Stimulated activated CD4-positive, alpha-beta T cell treated with anti-CD3 and anti-CD28 coated beads, Interleukin-2, amount 100 ng/mL, for 4 hours (primary cell): Measurements from ENCODE around the gene STARD9.
"Not testable (repeated sequence)": the region's sequence is repeated elsewhere in the genome, so short reads cannot be mapped to it uniquely, and the experiment has no call there.

ENCODE experiments used
- DNase-seq: peaks from one replicate; pipeline ENCODE4 v3.0.0-alpha.2; 2020; ENCODE audit warnings: low read depth

Gene STARD9

DNA sequence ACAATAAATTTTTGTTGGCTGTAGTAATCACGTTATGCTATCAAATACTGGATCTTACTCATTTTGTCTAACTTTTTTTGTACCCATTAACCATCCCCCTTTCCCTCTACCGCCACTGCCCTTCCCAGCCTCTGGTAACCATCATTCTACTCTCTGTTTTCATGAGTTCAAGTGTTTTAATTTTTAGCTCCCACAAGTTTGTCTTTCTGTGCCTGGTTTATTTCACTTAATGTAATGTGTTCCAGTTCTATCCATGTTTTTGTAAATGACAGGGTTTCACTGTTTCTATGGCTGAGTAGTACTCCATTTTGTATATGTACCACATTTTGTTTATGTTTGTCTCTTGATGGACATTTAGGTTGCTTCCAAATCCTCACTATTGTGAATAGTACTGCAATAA lies 52.1 kb downstream of the STARD9 start:
- DNase-seq = no peak

- no peak for DNase-seq
Measured at GRCh38 chr15:42628761-42629160, 53.4 kb downstream of the STARD9 start.

GRCh38 chr15:42632105-42632675 lies 56.8 kb downstream of the STARD9 start:
- DNase-seq = no peak

DNA sequence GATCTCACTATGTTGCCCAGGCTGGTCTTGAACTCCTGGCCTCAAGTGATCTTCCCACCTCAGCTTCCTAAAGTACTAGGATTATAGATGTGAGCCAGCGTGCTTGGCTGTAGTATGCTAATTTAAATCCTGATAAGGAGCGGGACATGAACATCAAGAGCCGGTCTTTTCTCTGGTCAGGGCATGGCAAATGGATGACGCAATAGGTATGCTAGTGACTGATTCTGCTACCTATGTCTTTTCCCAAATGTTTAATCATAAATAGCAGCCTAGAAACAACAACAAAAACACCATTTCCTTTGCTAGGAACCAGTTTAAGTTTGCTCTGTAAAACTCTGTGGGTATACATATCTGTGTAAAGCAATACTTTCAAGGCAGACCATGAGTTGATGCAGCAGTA lies 64.7 kb downstream of the STARD9 start:
- no peak for DNase-seq

GRCh38 chr15:42650208-42651066 lies 75.0 kb downstream of the STARD9 start:
- peak; percentile 26 for DNase-seq

GRCh38 chr15:42665827-42666226 lies 90.4 kb downstream of the STARD9 start:
- DNase-seq = no peak

DNA sequence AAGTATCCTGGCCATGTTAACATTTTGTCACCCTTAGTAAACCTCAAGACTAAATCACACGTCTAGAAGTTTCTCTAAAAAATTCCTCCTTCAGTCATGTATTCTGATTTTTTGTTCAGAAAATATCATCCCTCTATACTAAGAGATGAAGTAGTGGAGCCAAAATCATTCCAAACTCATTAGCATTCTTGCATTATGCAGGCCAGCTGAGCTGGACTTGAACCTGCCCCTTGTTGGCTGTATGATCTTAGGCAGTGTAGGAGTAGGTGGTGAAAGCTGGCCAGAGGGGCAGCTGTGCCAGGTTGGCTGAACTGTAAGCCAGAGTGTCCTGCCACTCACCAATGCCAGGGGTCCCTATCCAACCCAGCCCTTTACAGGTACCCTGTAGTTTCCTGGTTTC lies 92.4 kb downstream of the STARD9 start:
- no peak for DNase-seq

GRCh38 chr15:42670451-42670850 lies 95.0 kb downstream of the STARD9 start:
- no peak for DNase-seq

- DNase-seq = no peak
Measured at GRCh38 chr15:42672444-42672843, 97.0 kb downstream of the STARD9 start.

GRCh38 chr15:42674472-42674871 lies 99.1 kb downstream of the STARD9 start:
- no peak for DNase-seq

DNA sequence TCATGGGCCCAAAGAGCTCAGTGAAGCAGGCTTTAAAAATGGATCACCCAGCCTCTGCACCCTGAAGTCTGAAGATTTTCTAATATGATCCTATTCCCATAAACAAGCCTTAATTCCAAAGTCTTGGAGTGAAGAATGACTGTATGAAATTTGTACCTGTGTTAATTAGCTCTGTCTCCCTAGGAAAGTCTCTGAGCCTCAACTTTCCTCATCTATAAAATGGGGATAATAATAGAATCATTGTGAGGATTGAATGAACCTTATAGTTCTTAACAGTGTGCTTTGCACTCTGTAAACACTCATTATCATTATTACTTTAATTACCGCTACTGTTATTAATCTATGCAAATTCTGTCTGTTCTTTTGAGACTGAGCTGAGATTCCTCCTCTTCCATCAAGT lies 99.6 kb downstream of the STARD9 start:
- DNase-seq = no peak

- DNase-seq = no peak
Measured at GRCh38 chr15:42679285-42680141, 104.1 kb downstream of the STARD9 start.

GRCh38 chr15:42680142-42680482 lies 104.7 kb downstream of the STARD9 start:
- not testable (repeated sequence) for DNase-seq

DNA sequence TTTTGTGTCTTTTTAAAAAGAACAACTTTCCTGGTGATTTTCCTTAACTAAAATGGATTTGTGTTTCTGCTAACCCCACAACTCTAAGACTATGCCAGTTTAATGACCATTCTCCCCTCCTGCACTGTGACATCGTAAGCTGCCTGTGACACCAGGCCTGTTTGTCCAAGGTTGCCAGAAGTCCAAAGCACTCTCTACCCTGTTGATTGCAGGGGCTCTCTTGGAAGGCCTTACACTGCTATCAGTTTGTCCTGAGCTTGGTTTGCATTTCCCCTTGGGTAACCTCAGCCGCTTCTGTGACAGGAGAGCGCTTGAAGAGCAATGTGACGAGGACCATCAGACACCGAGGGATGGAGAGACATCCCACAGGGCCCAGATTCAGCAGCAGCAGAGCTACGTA lies 105.7 kb downstream of the STARD9 start:
- no peak for DNase-seq

GRCh38 chr15:42686281-42686680 lies 110.9 kb downstream of the STARD9 start:
- no peak for DNase-seq

DNA sequence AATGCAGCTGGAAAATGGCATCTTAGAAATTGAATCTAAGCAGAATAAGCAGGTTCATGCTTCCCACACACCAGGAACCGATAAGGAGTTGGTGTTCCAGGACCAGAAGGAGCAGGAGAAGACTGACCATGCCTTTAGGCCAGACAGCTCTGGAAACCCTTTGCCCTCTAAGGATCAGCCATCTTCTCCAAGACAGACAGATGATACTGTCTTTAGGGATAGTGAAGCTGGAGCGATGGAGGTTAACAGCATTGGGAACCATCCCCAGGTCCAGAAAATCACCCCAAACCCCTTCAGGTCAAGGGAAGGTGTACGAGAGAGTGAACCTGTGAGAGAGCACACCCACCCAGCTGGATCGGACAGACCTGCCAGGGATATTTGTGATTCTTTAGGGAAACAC lies 112.3 kb downstream of the STARD9 start:
- DNase-seq = no peak

- no peak for DNase-seq
Measured at GRCh38 chr15:42688301-42688700, 112.9 kb downstream of the STARD9 start.

- DNase-seq = no peak
Measured at GRCh38 chr15:42691308-42691707, 115.9 kb downstream of the STARD9 start.

DNA sequence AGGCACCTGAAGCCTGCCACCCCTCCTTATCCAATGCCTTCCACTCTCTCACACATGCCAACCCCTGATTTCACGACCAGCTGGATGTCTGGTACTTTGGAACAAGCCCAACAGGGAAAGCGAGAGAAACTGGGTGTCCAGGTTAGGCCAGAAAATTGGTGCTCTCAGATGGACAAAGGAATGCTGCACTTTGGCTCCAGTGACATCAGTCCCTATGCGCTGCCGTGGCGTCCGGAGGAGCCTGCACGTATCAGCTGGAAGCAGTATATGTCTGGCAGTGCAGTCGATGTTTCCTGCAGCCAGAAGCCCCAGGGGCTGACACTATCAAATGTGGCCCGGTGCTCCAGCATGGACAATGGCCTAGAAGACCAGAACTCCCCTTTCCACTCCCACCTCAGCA lies 116.4 kb downstream of the STARD9 start:
- DNase-seq = no peak

DNA sequence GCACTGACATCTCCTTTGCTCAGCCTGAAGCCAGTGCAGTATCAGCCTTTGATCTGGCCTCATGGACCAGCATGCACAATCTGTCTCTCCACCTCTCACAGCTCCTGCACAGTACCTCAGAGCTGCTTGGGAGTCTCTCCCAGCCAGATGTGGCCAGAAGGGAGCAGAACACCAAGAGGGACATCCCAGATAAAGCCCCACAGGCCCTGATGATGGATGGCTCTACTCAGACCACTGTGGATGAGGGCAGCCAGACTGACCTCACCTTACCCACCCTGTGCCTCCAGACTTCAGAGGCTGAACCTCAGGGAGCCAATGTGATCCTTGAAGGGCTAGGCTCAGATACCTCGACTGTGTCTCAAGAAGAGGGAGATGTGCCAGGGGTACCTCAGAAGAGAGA lies 117.1 kb downstream of the STARD9 start:
- DNase-seq = no peak

DNA sequence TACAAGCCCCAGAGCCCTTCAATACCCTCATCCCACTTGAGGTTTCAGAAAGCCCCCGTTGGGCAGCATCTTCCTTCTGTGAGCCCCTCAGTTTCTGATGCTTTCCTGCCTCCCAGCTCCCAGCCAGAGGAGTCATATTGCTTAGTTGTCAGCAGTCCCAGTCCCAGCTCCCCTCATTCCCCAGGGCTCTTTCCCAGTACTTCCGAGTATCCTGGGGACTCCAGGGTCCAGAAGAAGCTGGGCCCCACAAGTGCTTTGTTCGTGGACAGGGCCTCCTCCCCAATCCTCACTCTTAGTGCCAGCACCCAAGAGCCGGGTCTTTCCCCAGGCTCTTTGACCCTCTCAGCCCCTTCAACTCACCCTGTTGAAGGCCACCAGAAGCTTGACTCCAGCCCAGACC lies 117.6 kb downstream of the STARD9 start:
- no peak for DNase-seq

DNA sequence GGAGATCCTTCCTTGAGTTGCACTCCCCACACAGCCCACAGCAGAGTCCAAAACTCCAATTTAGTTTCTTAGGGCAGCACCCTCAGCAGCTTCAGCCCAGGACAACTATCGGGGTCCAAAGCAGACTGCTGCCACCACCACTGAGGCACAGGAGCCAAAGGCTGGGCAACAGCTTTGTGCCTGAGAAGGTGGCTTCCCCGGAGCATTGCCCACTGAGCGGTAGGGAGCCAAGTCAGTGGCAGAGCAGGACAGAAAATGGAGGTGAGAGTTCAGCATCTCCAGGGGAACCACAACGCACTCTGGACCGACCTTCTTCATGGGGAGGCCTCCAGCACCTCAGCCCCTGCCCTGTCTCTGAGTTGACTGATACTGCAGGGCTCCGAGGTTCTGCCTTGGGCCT lies 118.1 kb downstream of the STARD9 start:
- no peak for DNase-seq

GRCh38 chr15:42693942-42694341 lies 118.5 kb downstream of the STARD9 start:
- no peak for DNase-seq
